Lower lobe of right lung (tissue), 2 donors: ENCODE results near the gene ZNF837. TPM values are rescaled to one million over a fixed set of nuclear protein-coding genes. Genes with fewer than 3 reads are reported as not detected.

Experiments used
- ATAC-seq, 2 donors: fragments of 200-7000 bp; cut with Tn5 transposase; one replicate each; pipeline ENCODE4 v1.9.1; 2020 to 2022; ENCODE audit warnings: mild to moderate bottlenecking in 2 of 2, moderate library complexity in 2 of 2
- DNase-seq: peaks from one replicate; pipeline ENCODE4 v3.0.0-alpha.2; 2020
- H3K27ac ChIP-seq: fragments of 200-600 bp; one replicate; pipeline ENCODE4 v1.8.0; 2022
- H3K27me3 ChIP-seq: fragments of 200-600 bp; one replicate; pipeline ENCODE4 v1.8.0; 2022; ENCODE audit warnings: low read depth
- H3K36me3 ChIP-seq: fragments of 200-600 bp; one replicate; pipeline ENCODE4 v1.8.0; 2022; ENCODE audit warnings: mild to moderate bottlenecking
- H3K4me1 ChIP-seq: fragments of 200-600 bp; one replicate; pipeline ENCODE4 v1.8.0; 2022
- H3K4me3 ChIP-seq: fragments of 200-600 bp; one replicate; pipeline ENCODE4 v1.8.0; 2022; ENCODE audit warnings: mild to moderate bottlenecking
- H3K9me3 ChIP-seq: fragments of 200-600 bp; one replicate; pipeline ENCODE4 v1.8.0; 2022
- intact Hi-C: fragments of 100-400 bp; cut with DNase I; formaldehyde crosslinking; loops from one replicate; pipeline ENCODE4 v1.11.0; 2022
- total RNA-seq: library from RNA; stranded (reverse); fragmentation: NEBNext Ultra II Directional; extraction: Animal tissue kit (Norgen Biotek cat#: 25700); gene quantifications from one replicate; pipeline ENCODE4 v1.2.1, GENCODE V29; 2021
- TF ChIP-seq, protein P1 (sequence below): fragments of 200-600 bp; IDR thresholded peaks from one replicate; pipeline ENCODE4 v1.8.0; 2022; ENCODE audit warnings: antibody characterized with exemption, mild to moderate bottlenecking
- donor health status: DM: no; HTN: yes; CAD: no; lungs with severe emphysema.

The ZNF837 gene
- total RNA-seq, 1 donor from 2014 or later: 1.2 TPM

DNA sequence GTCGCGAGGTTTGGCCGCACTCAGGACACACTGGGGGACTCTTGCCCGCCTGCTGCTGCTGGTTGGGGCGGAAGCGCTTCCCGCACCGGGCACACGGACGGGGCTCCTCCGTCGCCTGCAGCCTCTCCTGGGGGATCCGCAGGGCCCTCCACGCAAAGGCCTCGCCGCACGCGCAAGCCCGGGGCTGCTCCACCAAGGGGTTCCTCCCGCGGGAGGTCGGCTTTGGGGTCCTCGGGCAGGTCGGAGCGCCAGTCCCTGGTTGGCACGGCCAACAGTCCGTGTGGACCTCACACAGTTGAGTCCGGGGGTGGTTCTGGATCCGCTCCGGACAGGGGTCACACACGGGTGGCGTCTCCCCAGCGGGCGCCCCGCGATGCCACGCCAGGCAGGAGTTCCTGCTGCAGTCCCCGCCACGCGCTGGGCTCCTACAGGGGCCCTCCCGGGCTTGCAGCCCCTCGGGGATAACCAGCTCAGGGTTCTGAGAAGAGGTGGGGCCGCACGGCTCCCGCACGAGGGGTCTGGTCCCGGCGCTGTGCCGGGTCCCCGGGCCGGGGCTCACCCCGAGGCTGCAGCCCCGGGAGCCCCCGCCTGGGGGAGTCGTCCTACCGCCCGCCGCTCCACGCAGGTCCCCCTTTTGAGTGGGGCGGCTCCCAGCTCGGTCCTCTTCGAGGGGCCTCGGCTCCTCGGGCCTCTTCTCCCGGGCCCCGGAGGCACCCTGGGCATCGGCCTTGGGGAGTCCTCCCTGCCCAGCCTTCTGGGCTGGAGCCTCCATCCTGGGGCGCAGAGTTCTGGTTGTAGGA is 12.1 kb downstream of the ZNF837 start:
- Histone ChIP-seq H3K4me3 (no peak overlapping the region), H3K9me3 (no peaks in the 10 kb centered on the region), H3K27ac (no peak overlapping the region), H3K4me1 (peaks cover 12% of the 10 kb centered on the region), H3K36me3 (no peaks in the 10 kb centered on the region), H3K27me3 (peaks cover 7% of the 10 kb centered on the region)
- TF ChIP-seq, protein P1, sequence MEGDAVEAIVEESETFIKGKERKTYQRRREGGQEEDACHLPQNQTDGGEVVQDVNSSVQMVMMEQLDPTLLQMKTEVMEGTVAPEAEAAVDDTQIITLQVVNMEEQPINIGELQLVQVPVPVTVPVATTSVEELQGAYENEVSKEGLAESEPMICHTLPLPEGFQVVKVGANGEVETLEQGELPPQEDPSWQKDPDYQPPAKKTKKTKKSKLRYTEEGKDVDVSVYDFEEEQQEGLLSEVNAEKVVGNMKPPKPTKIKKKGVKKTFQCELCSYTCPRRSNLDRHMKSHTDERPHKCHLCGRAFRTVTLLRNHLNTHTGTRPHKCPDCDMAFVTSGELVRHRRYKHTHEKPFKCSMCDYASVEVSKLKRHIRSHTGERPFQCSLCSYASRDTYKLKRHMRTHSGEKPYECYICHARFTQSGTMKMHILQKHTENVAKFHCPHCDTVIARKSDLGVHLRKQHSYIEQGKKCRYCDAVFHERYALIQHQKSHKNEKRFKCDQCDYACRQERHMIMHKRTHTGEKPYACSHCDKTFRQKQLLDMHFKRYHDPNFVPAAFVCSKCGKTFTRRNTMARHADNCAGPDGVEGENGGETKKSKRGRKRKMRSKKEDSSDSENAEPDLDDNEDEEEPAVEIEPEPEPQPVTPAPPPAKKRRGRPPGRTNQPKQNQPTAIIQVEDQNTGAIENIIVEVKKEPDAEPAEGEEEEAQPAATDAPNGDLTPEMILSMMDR: no peak
- no peak for ATAC-seq
- intact Hi-C loops: no loop called here
- no peak for DNase-seq

DNA sequence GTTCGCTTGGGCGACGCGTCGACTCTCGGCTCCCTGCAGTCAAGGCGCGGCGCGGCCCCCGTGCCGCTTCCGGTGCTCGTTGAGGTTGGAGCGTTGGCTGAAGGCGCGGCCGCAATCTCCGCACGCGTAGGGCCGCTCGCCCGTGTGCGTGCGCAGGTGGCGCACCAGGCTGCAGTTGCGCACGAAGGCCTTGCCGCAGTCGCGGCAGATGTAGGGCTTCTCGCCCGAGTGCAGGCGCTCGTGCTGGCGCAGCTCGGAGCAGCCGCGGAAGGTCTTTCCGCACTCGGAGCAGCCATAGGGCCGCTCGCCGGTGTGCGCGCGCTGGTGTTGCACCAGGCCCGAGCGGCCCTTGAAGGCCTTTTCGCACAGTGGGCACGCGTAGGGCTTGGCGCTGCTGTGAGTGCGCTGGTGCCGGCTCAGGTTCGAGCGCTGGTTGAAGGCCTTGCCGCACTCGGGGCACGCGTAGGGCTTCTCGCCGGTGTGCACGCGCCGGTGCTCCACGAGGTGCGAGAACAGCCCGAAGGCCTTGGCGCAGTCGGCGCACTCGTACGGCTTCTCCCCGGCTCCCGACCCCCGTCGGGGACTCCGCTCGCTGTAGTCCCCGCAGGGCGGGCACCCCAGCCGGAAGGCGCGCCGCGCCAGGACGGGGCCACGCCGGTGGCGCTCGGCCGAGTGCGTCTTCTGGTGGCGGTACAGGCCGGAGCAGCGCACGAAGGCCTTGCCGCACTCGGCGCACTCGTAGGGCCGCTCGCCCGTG is 13.0 kb downstream of the ZNF837 start:
- Histone ChIP-seq H3K36me3 (no peaks in the 10 kb centered on the region), H3K4me1 (peaks cover 5% of the 10 kb centered on the region), H3K27ac (no peak overlapping the region), H3K9me3 (no peaks in the 10 kb centered on the region), H3K4me3 (no peak overlapping the region), H3K27me3 (peaks cover 7% of the 10 kb centered on the region)
- intact Hi-C loops: no loop called here
- ATAC-seq: no peak
- DNase-seq: no peak
- TF ChIP-seq, protein P1: no peak

DNA sequence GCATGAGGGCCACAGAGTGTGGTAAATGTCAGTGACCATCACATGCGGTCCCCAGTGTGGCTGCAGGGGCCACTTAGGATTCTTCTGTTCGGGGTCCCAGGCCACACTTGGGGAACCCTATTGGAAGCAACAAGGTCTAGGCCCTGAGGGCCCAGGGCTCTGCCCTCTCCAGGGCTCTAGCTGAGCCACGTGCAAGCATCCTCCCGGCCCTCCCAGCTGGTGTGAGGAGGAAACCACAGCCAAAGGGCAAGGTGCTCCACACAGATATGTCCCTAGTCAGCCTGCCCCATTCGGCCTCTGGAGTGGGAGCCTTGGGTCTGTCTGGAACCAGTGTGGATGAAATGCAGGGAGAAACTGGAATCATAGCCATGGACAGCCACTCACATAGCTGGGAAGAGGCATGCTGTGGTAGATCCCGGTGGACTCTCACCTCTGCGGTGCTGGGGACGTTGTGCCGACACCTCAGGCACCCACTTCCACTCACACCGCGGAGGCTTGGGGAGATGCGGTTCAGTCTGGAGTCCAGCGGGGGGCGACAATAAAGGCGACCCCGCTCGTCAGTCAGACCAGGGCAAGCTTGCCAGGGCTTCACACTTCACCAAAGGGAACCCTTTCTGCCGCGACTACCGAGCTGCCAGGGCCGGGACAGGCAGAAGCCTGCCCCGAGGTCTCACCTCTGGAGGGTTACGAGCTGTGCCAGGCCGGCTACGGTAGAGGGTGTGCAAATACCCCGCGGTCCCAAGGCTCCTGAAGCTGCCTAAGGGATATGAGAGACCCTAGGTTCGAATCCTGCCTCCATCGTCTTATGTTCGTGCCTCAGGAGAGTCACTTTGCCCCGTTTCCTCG is 14.0 kb downstream of the ZNF837 start:
- peaks cover 7% of the 10 kb centered on the region for H3K27me3 ChIP-seq
- peak; percentile 31 for DNase-seq
- no peak overlapping the region for H3K4me3 ChIP-seq
- intact Hi-C loops: no loop called here
- no peaks in the 10 kb centered on the region for H3K9me3 ChIP-seq
- no peak for ATAC-seq
- peaks cover 2% of the 10 kb centered on the region for H3K4me1 ChIP-seq
- H3K36me3 ChIP-seq: no peaks in the 10 kb centered on the region
- TF ChIP-seq, protein P1: no peak
- H3K27ac ChIP-seq: no peak overlapping the region

DNA sequence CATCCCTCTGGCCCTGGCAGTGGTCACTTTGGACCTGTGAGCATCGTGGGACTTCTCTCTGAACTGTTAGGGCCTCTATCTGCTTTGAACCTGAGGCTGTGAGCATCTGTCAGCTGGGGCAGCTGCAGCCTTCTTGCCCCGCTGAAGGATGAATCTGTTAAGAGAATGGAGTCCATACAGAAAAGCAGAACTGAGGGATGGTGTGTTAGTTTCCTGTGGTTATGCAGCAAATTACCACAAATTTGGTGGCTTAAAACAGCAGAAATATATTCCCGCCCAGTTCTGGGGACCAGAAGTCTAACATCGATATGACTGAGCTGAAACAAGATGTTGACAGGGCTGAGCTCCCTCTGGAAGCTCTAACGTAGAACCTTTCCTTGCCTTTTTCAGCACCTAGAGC is 16.7 kb downstream of the ZNF837 start:
- Histone ChIP-seq H3K27me3 (peaks cover 7% of the 10 kb centered on the region), H3K4me3 (peak overlapping the region; percentile 1), H3K4me1 (peaks cover 10% of the 10 kb centered on the region), H3K36me3 (no peaks in the 10 kb centered on the region), H3K27ac (no peak overlapping the region), H3K9me3 (no peaks in the 10 kb centered on the region)
- ATAC-seq (no peak), DNase-seq (no peak)
- TF ChIP-seq, protein P1: no peak
- intact Hi-C loops: no loop called here

DNA sequence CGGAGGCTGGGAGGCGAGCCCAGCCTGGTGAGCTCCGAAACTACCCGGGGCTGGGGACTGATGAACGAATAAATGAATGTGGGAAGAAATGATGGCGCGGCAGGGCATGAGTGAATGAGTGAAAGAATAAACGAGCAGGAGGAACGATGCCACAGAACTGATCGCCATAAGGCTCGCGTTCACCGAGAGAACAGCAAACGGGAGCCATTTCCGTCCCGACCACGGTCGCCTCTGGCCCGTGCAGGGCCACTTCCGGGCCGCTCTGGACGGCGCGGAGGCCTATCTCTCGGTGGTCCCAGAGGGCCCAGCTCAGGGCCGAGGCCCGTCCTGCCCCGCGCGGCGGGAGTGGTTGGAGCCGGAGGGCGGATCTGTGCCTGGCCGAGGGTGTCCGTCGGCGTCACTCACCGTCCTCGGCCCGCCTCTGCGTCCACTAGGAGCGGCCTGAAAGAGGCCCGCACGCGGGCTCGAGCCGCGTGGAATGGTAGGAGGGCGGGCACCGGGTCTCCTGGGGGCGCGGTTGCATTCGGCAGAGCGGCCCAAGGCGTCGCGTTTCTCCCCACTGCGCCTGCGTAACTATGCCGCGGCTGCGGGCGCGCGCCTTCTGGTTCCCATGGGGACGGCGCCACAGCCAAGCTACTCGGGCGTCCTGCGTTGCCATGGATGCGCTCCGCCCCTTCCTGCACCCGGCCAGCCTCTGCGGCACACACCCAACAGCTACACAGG is 18.4 kb downstream of the ZNF837 start, which contains the start of gene ZNF497:
ZNF497 (minus strand) TSS at position 480 of the 723 bp plus-strand sequence. CDS start 5,116 bp downstream, outside the sequence.
- H3K27ac ChIP-seq: peak within 1 kb of the TSS; percentile 95
- H3K9me3 ChIP-seq: no peaks in the 10 kb centered on the region
- intact Hi-C loops: no loop called here

More for the DNA sequence above, 18.4 kb downstream of the ZNF837 start, which contains the start of gene ZNF497:
- Histone ChIP-seq H3K27me3 (peaks cover 4% of the 10 kb centered on the region), H3K4me1 (peaks cover 10% of the 10 kb centered on the region), H3K36me3 (no peaks in the 10 kb centered on the region), H3K4me3 (peak within 1 kb of the TSS; percentile 92)
- TF ChIP-seq, protein P1: peak; percentile 18
- ATAC-seq (peak; percentile 97), DNase-seq (peak; percentile 99)
